Smooth muscle cell (in vitro differentiated cells): ENCODE results near the gene RNF148. TPM values are rescaled to one million over a fixed set of nuclear protein-coding genes. Genes with fewer than 3 reads are reported as not detected.

ENCODE experiments used
- DNase-seq: peaks from one replicate; lab custom pipeline; 2025; ENCODE audit not compliant: unreplicated experiment; lab: John Stamatoyannopoulos, UW
- H2AFZ ChIP-seq: fragments of 200-600 bp; sonication (generic); 2 replicates; pipeline ENCODE4 v1.6.0; 2016; ENCODE audit warnings: antibody characterized with exemption, low read depth, mild to moderate bottlenecking
- H3F3A ChIP-seq: fragments of 200-600 bp; sonication (generic); 2 replicates; pipeline ENCODE4 v1.6.0; 2017; ENCODE audit warnings: antibody characterized with exemption, low read depth
- H3K27ac ChIP-seq: fragments of 200-600 bp; sonication (generic); 2 replicates; pipeline ENCODE4 v1.5.1; 2016; ENCODE audit warnings: low read depth, mild to moderate bottlenecking
- H3K27me3 ChIP-seq: fragments of 200-600 bp; sonication (generic); 2 replicates; pipeline ENCODE4 v1.6.1; 2016; ENCODE audit warnings: low read depth, mild to moderate bottlenecking
- H3K36me3 ChIP-seq: fragments of 200-600 bp; sonication (generic); 2 replicates; pipeline ENCODE4 v1.5.1; 2016; ENCODE audit warnings: low read depth
- H3K4me1 ChIP-seq: fragments of 200-600 bp; sonication (generic); 2 replicates; pipeline ENCODE4 v1.5.1; 2016; ENCODE audit warnings: low read depth
- H3K4me2 ChIP-seq: fragments of 200-600 bp; sonication (generic); 2 replicates; pipeline ENCODE4 v1.6.0; 2016; ENCODE audit warnings: mild to moderate bottlenecking
- H3K4me3 ChIP-seq: fragments of 200-600 bp; sonication (generic); 2 replicates; pipeline ENCODE4 v1.5.1; 2016; ENCODE audit warnings: mild to moderate bottlenecking
- H3K79me2 ChIP-seq: fragments of 200-600 bp; sonication (generic); 2 replicates; pipeline ENCODE4 v1.6.0; 2016; ENCODE audit warnings: low read depth, mild to moderate bottlenecking
- H3K9ac ChIP-seq: fragments of 200-600 bp; sonication (generic); 2 replicates; pipeline ENCODE4 v1.6.0; 2016; ENCODE audit warnings: low read depth
- H3K9me3 ChIP-seq: fragments of 200-600 bp; sonication (generic); replicated peaks from 2 replicates; pipeline ENCODE4 v1.5.1; 2016; ENCODE audit warnings: low read depth
- H4K20me1 ChIP-seq: fragments of 200-600 bp; sonication (generic); 2 replicates; pipeline ENCODE4 v1.6.0; 2016; ENCODE audit warnings: low read depth
- WGBS: methylation state at CpG from one replicate; pipeline ENCODE4 v1.1.7; 2016; ENCODE audit warnings: low lambda C conversion rate; 5-methylcytosine and 5-hydroxymethylcytosine counted together
- polyA plus RNA-seq: library from polyadenylated mRNA; unstranded; fragments of >200 nt; fragmentation: Nextera tagmentation; extraction: Ambion mirVana; gene quantifications from 2 replicates; pipeline ENCODE4 v1.2.1, GENCODE V29; 2016
- total RNA-seq: library from RNA; depleted of rRNA; stranded (reverse); fragments of >200 nt; gene quantifications from 2 replicates; pipeline ENCODE4 v1.2.3, GENCODE V29; 2014
- TF ChIP-seq, protein P1 (sequence below): fragments of 200-600 bp; sonication (generic); IDR thresholded peaks from 2 replicates; pipeline ENCODE4 v1.5.1; 2017; ENCODE audit warnings: borderline replicate concordance, mild to moderate bottlenecking, antibody characterized with exemption; ENCODE audit not compliant: insufficient read depth, poor library complexity, severe bottlenecking

The RNF148 gene
- total and polyA plus RNA-seq, 2 experiments from 2014 or later = not detected

- 73% methylated on average over 2 of the region's 2 CpGs for WGBS
- Histone ChIP-seq H3K4me2 (no peak overlapping the region), H3K79me2 (no peaks in the 10 kb centered on the region), H4K20me1 (no peaks in the 10 kb centered on the region), H3F3A (no peaks in the 10 kb centered on the region), H3K27me3 (no peaks in the 10 kb centered on the region), H3K9ac (no peak overlapping the region), H2AFZ (no peak overlapping the region), H3K27ac (no peak overlapping the region), H3K4me1 (peaks cover 6% of the 10 kb centered on the region), H3K4me3 (no peak overlapping the region), H3K9me3 (no peaks in the 10 kb centered on the region), H3K36me3 (no peaks in the 10 kb centered on the region)
- DNase-seq = no peak
- TF ChIP-seq, protein P1, sequence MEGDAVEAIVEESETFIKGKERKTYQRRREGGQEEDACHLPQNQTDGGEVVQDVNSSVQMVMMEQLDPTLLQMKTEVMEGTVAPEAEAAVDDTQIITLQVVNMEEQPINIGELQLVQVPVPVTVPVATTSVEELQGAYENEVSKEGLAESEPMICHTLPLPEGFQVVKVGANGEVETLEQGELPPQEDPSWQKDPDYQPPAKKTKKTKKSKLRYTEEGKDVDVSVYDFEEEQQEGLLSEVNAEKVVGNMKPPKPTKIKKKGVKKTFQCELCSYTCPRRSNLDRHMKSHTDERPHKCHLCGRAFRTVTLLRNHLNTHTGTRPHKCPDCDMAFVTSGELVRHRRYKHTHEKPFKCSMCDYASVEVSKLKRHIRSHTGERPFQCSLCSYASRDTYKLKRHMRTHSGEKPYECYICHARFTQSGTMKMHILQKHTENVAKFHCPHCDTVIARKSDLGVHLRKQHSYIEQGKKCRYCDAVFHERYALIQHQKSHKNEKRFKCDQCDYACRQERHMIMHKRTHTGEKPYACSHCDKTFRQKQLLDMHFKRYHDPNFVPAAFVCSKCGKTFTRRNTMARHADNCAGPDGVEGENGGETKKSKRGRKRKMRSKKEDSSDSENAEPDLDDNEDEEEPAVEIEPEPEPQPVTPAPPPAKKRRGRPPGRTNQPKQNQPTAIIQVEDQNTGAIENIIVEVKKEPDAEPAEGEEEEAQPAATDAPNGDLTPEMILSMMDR = no peak
These were observed 8.0 kb downstream of the RNF148 start for GRCh38 chr7:122694697-122695096.

GRCh38 chr7:122692769-122693309, 9.9 kb downstream of the RNF148 start:
- no peaks in the 10 kb centered on the region for H3K36me3 ChIP-seq
- TF ChIP-seq, protein P1 = no peak
- no peaks in the 10 kb centered on the region for H3K9me3 ChIP-seq
- H3K27ac ChIP-seq = no peak overlapping the region
- no peaks in the 10 kb centered on the region for H3F3A ChIP-seq
- H3K9ac ChIP-seq = no peak overlapping the region
- DNase-seq = no peak
- H3K4me2 ChIP-seq = no peak overlapping the region
- H3K27me3 ChIP-seq = no peaks in the 10 kb centered on the region
- no peaks in the 10 kb centered on the region for H4K20me1 ChIP-seq
- no peak overlapping the region for H2AFZ ChIP-seq
- no peak overlapping the region for H3K4me3 ChIP-seq
- peaks cover 6% of the 10 kb centered on the region for H3K4me1 ChIP-seq
- WGBS = 95% methylated on average over 3 of the region's 3 CpGs
- H3K79me2 ChIP-seq = no peaks in the 10 kb centered on the region

DNA sequence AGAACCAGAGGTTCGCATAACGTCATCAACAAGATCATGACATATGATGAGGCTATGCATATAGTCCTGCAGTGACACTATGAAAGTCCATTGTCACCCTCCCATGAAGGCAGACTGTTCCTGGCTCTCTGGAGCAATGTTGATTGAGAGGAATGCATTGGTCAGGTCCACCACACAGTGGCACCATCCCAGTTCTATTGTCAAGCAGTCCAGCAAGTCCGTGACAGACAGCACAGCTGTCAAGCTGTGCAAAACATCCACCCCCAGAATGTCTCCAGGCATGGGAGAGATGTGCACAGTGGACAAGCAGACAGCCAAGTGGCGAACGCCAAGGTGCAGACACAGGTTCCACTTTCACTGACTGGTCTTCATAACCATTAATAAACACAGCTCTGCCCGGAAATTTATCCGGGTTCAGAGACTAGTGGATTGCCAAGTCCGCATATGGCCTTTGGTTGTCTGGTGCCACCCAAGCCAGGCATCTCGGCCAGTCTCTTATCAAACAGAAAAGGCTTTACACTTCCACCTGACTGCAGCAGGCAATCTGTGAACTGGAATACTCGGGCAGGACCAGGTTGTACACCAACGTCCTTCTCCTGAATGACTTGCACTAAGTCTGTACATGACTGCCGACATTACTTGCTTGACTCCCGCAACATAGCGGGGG, 11.0 kb downstream of the RNF148 start:
- H2AFZ ChIP-seq = no peak overlapping the region
- H3K9ac ChIP-seq = no peak overlapping the region
- H3K4me2 ChIP-seq = no peak overlapping the region
- no peak overlapping the region for H3K27ac ChIP-seq
- TF ChIP-seq, protein P1 = no peak
- DNase-seq = no peak
- H3K27me3 ChIP-seq = no peaks in the 10 kb centered on the region
- no peaks in the 10 kb centered on the region for H3K36me3 ChIP-seq
- H3K79me2 ChIP-seq = no peaks in the 10 kb centered on the region
- H3K4me1 ChIP-seq = peaks cover 6% of the 10 kb centered on the region
- H3K9me3 ChIP-seq = no peaks in the 10 kb centered on the region
- H3K4me3 ChIP-seq = no peak overlapping the region
- H3F3A ChIP-seq = no peaks in the 10 kb centered on the region
- 95% methylated on average over 14 of the region's 14 CpGs for WGBS
- H4K20me1 ChIP-seq = no peaks in the 10 kb centered on the region
